Mucosa of descending colon (tissue), 3 donors: ENCODE results near the gene NIPAL1. TPM values are rescaled to one million over a fixed set of nuclear protein-coding genes. Genes with fewer than 3 reads are reported as not detected.
"Not testable (repeated sequence)": the region's sequence is repeated elsewhere in the genome, so short reads cannot be mapped to it uniquely, and the experiment has no call there.

Source experiments
- ATAC-seq: fragments of 200-7000 bp; cut with Tn5 transposase; one replicate; pipeline ENCODE4 v1.9.1; 2020; ENCODE audit warnings: mild to moderate bottlenecking, moderate library complexity
- DNase-seq, 3 donors: peaks; one replicate each; pipeline ENCODE4 v3.0.0-alpha.2; 2020
- H3K36me3 ChIP-seq: fragments of 200-600 bp; one replicate; pipeline ENCODE4 v1.8.0; 2021; ENCODE audit warnings: low read depth, mild to moderate bottlenecking
- H3K4me1 ChIP-seq: fragments of 200-600 bp; one replicate; pipeline ENCODE4 v1.8.0; 2021; ENCODE audit warnings: low read depth, mild to moderate bottlenecking
- H3K4me3 ChIP-seq: fragments of 200-600 bp; one replicate; pipeline ENCODE4 v1.8.0; 2021; ENCODE audit warnings: mild to moderate bottlenecking
- H3K9me3 ChIP-seq: fragments of 200-600 bp; one replicate; pipeline ENCODE4 v1.8.0; 2021; ENCODE audit warnings: mild to moderate bottlenecking
- CTCF ChIP-seq: fragments of 200-600 bp; IDR thresholded peaks from one replicate; pipeline ENCODE4 v1.8.0; 2022; ENCODE audit warnings: antibody characterized with exemption, mild to moderate bottlenecking
- intact Hi-C, 2 donors: fragments of 100-400 bp; cut with DNase I in 1 of 2; cut with micrococcal nuclease in 1 of 2; formaldehyde crosslinking; loops; one replicate each; pipeline versions ENCODE4 v1.11.0 to v1.11.1; 2022; cut with DNase I, micrococcal nuclease
- total RNA-seq, 3 donors: library from RNA; stranded (reverse); fragmentation: NEBNext Ultra II Directional in 2 of 3; extraction: Animal tissue kit (Norgen Biotek cat#: 25700) in 2 of 3; gene quantifications; one replicate each; pipeline versions ENCODE4 v1.2.1 to v1.2.4, GENCODE V29; 2021 to 2023
- donor health status: DM: no; HTN: no; CAD: no; lungs with moderate emphysema.
- donor health status: DM: no; HTN: no; CAD: no.
- donor health status: DM: no; HTN: yes; CAD: no.

NIPAL1 gene
- total RNA-seq, 3 donors from 2014 or later = 24.1 to 67.7 (median 51.0) TPM

GRCh38 chr4:47990145-47990544 is 26.4 kb upstream of the NIPAL1 start:
- intact Hi-C loops = no loop called here
- Histone ChIP-seq H3K36me3 (no peaks in the 10 kb centered on the region), H3K4me1 (no peaks in the 10 kb centered on the region), H3K9me3 (peaks cover 31% of the 10 kb centered on the region), H3K4me3 (no peak overlapping the region)
- no peak for ATAC-seq
- no peak for TF ChIP-seq CTCF
- DNase-seq = no peak

- H3K4me1 ChIP-seq, ATAC-seq, H3K36me3 ChIP-seq, DNase-seq, intact Hi-C loops, H3K4me3 ChIP-seq: not testable (repeated sequence)
- H3K9me3 ChIP-seq = peaks cover 31% of the 10 kb centered on the region
These were observed 24.1 kb upstream of the NIPAL1 start for GRCh38 chr4:47992475-47992874.

- no peak for DNase-seq
- H3K36me3 ChIP-seq = no peaks in the 10 kb centered on the region
- H3K4me3 ChIP-seq = no peak overlapping the region
- ATAC-seq = no peak
- TF ChIP-seq CTCF = no peak
- no peaks in the 10 kb centered on the region for H3K4me1 ChIP-seq
- H3K9me3 ChIP-seq = peaks cover 21% of the 10 kb centered on the region
- intact Hi-C loops = no loop called here
These were observed 20.6 kb upstream of the NIPAL1 start for GRCh38 chr4:47996021-47996420.

GRCh38 chr4:48002267-48002666 is 14.3 kb upstream of the NIPAL1 start:
- DNase-seq (no peak), ATAC-seq (no peak)
- TF ChIP-seq CTCF = no peak
- no peak overlapping the region for H3K4me3 ChIP-seq
- H3K9me3 ChIP-seq = peaks cover 22% of the 10 kb centered on the region
- H3K36me3 ChIP-seq = no peaks in the 10 kb centered on the region
- intact Hi-C loops = loop anchor here (10.0 kb wide), 1 partner anchor 83 kb away; no protein-coding TSS in a partner anchor
- H3K4me1 ChIP-seq = no peaks in the 10 kb centered on the region

GRCh38 chr4:48003568-48003967 is 13.0 kb upstream of the NIPAL1 start:
- peaks cover 34% of the 10 kb centered on the region for H3K9me3 ChIP-seq
- intact Hi-C loops = loop anchor here (10.0 kb wide), 1 partner anchor 81 kb away; no protein-coding TSS in a partner anchor
- not testable (repeated sequence) for H3K36me3 ChIP-seq, H3K4me3 ChIP-seq, H3K4me1 ChIP-seq, ATAC-seq
- DNase-seq = peak in 2 of 3 donors; percentile 60 to 69
- peak; percentile 29 for TF ChIP-seq CTCF

GRCh38 chr4:48005781-48006180 is 10.8 kb upstream of the NIPAL1 start:
- H3K36me3 ChIP-seq = no peaks in the 10 kb centered on the region
- DNase-seq (no peak), ATAC-seq (no peak)
- H3K4me1 ChIP-seq = no peaks in the 10 kb centered on the region
- H3K4me3 ChIP-seq = no peak overlapping the region
- intact Hi-C loops = loop anchor here (10.0 kb wide), 1 partner anchor 79 kb away; no protein-coding TSS in a partner anchor
- TF ChIP-seq CTCF = no peak
- peaks cover 37% of the 10 kb centered on the region for H3K9me3 ChIP-seq
